Hepatocyte (in vitro differentiated cells): Measurements from ENCODE around the gene DOCK4.

Source experiments
- EZH2phosphoT487 ChIP-seq: fragments of 200-600 bp; sonication (generic); IDR thresholded peaks from one replicate; pipeline ENCODE4 v1.6.1; 2018; ENCODE audit warnings: antibody characterized with exemption, mild to moderate bottlenecking, low read depth, moderate library complexity; ENCODE audit not compliant: unreplicated experiment, severe bottlenecking
- TF ChIP-seq, protein P1 (sequence below): fragments of 200-600 bp; sonication (generic); IDR thresholded peaks from 2 replicates; pipeline ENCODE4 v1.5.1; 2016; ENCODE audit warnings: antibody characterized with exemption, mild to moderate bottlenecking; ENCODE audit not compliant: poor library complexity

DNA sequence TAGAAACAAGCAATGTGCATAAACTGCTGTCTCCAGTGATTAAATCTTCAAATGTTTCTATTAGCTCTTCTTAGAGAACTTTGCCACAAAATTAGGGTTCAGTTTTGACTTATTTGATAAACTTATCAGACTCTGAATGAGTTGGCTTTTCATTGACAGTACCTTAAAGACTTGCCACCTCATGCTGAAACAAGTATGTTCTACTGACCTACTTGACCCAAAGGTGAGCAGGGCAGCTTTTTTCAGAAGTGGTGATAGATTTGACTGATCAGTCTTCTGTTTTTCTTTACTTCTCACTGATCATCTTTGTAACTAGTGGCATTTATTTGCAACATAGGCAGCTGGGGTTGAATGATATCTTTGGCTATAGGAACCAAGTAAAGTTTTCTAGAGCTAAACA is 8.1 kb upstream of the DOCK4 start:
- TF ChIP-seq, protein P1, sequence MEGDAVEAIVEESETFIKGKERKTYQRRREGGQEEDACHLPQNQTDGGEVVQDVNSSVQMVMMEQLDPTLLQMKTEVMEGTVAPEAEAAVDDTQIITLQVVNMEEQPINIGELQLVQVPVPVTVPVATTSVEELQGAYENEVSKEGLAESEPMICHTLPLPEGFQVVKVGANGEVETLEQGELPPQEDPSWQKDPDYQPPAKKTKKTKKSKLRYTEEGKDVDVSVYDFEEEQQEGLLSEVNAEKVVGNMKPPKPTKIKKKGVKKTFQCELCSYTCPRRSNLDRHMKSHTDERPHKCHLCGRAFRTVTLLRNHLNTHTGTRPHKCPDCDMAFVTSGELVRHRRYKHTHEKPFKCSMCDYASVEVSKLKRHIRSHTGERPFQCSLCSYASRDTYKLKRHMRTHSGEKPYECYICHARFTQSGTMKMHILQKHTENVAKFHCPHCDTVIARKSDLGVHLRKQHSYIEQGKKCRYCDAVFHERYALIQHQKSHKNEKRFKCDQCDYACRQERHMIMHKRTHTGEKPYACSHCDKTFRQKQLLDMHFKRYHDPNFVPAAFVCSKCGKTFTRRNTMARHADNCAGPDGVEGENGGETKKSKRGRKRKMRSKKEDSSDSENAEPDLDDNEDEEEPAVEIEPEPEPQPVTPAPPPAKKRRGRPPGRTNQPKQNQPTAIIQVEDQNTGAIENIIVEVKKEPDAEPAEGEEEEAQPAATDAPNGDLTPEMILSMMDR: no peak
- TF ChIP-seq EZH2phosphoT487: no peak
